ENCODE data around the gene PPP6R3.

DNA sequence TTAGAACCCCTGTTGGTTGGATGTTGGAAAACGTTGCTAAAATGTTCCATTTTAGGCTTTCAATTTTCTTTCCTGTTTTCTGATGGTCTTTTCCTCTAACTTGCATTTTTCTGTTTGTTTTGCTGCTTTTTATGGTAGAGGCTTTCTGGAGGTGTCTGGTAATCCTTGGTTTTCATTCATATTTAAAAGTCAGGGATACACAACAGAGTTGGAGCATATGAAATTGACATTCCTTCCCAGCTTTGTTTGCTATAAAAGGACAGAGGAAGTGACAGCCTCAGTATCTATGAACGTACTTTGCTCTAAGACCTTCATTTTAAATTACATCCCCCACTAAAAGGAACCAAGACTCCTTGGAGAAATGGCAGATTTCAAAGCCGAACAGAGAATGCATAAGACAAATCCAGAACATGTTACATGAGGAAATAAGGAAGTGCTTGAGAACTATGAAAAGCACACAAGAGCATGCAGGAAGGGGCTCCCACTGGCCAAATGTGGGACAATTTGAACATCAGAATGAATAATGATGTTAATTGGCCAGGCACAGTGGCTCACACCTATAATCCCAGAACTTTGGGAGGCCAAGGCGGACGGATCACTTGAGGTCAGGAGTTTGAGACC lies 56.7 kb downstream of the PPP6R3 start:
- TF ChIP-seq, protein P1, sequence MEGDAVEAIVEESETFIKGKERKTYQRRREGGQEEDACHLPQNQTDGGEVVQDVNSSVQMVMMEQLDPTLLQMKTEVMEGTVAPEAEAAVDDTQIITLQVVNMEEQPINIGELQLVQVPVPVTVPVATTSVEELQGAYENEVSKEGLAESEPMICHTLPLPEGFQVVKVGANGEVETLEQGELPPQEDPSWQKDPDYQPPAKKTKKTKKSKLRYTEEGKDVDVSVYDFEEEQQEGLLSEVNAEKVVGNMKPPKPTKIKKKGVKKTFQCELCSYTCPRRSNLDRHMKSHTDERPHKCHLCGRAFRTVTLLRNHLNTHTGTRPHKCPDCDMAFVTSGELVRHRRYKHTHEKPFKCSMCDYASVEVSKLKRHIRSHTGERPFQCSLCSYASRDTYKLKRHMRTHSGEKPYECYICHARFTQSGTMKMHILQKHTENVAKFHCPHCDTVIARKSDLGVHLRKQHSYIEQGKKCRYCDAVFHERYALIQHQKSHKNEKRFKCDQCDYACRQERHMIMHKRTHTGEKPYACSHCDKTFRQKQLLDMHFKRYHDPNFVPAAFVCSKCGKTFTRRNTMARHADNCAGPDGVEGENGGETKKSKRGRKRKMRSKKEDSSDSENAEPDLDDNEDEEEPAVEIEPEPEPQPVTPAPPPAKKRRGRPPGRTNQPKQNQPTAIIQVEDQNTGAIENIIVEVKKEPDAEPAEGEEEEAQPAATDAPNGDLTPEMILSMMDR (IDR thresholded peaks at IDR 0.05), result no peak
- TF ChIP-seq POLR2A (IDR thresholded peaks at IDR 0.05), result no peak

Measured in vagina (tissue), 2 donors.